Sigmoid colon (tissue), 4 donors: ENCODE data around the gene TCHH.
"Not testable (repeated sequence)": the region's sequence is repeated elsewhere in the genome, so short reads cannot be mapped to it uniquely, and the experiment has no call there.

Experiments used
- CTCF ChIP-seq, 4 experiments: fragments of 450-650 bp in 3 of 4; fragments of 200-600 bp in 1 of 4; IDR thresholded peaks; one replicate each; pipeline ENCODE4 v1.5.1; 2016 to 2019; ENCODE audit warnings: antibody characterized with exemption in 4 of 4, mild to moderate bottlenecking in 3 of 4, moderate library complexity in 2 of 4
- EP300 ChIP-seq, 4 donors: sonication (generic); formaldehyde crosslinking; IDR thresholded peaks; one replicate each; pipeline ENCODE4 v1.6.1; 2017; ENCODE audit warnings: antibody characterized with exemption in 4 of 4
- POLR2A ChIP-seq, 2 donors: fragments of 450-650 bp; IDR thresholded peaks; one replicate each; pipeline ENCODE4 v1.6.1; 2016; ENCODE audit warnings: antibody characterized with exemption in 2 of 2, mild to moderate bottlenecking in 2 of 2, moderate library complexity in 2 of 2

GRCh38 chr1:152080494-152080893 is 34.8 kb downstream of the TCHH start:
- TF ChIP-seq CTCF, EP300, POLR2A (IDR thresholded peaks at IDR 0.05): not testable (repeated sequence)
